ENCODE measurements around the gene DYDC1. TPM values are rescaled to one million over a fixed set of nuclear protein-coding genes. Genes with fewer than 3 reads are reported as not detected.

The DYDC1 gene
- polyA plus RNA-seq, 3 donors: not detected

GRCh38 chr10:80324086-80324485 is 32.5 kb downstream of the DYDC1 start:
- Histone ChIP-seq H3K4me3 (replicated peaks in 1 of 3; ENCODE audit: low read depth in 2 of 3, low read length in 3 of 3) (no peak overlapping the region), H4K20me1 (ENCODE audit: insufficient read depth, low read length) (no peaks in the 10 kb centered on the region), H3K79me2 (ENCODE audit: insufficient read depth, low read length) (no peaks in the 10 kb centered on the region), H3K9me3 (replicated peaks in 1 of 2; ENCODE audit: control insufficient read depth in 1 of 2, insufficient read depth in 1 of 2, low read length in 2 of 2) (no peaks in the 10 kb centered on the region), H3K27me3 (ENCODE audit: control insufficient read depth in 2 of 2, insufficient read depth in 2 of 2, low read length in 2 of 2) (no peaks in the 10 kb centered on the region), H3K36me3 (replicated peaks in 1 of 2; ENCODE audit: control insufficient read depth in 1 of 2, insufficient read depth in 2 of 2, low read length in 2 of 2) (no peaks in the 10 kb centered on the region), H3K4me1 (ENCODE audit: control insufficient read depth in 1 of 2, insufficient read depth in 2 of 2, low read length in 2 of 2) (no peaks in the 10 kb centered on the region), H2AFZ (ENCODE audit: insufficient read depth, low read depth, low read length, poor library complexity, severe bottlenecking) (no peak overlapping the region), H3K4me2 (replicated peaks; ENCODE audit: extremely low read depth, low read length, poor library complexity, severe bottlenecking) (no peak overlapping the region), H3K9ac (ENCODE audit: insufficient read depth, low read length, poor library complexity, severe bottlenecking) (no peak overlapping the region), H3K27ac (ENCODE audit: low read depth in 1 of 2, low read length in 2 of 2) (no peak overlapping the region)
- no peak for DNase-seq
- H3K27ac Mint-ChIP-seq: no peak overlapping the region
- TF ChIP-seq CTCF (IDR thresholded peaks at IDR 0.05): no peak
- no peak overlapping the region for H3K4me3 Mint-ChIP-seq
- no peaks in the 10 kb centered on the region for H3K4me1 Mint-ChIP-seq
- H3K9me3 Mint-ChIP-seq: peaks cover 0 to 3% (median 0%) of the 10 kb centered on the region in 7 donors
- H3K27me3 Mint-ChIP-seq (ENCODE audit: low read depth in 3 of 3): peaks cover 0 to 4% (median 1%) of the 10 kb centered on the region in 3 donors
- intact Hi-C loops (cut with micrococcal nuclease): no loop called here
- H3K36me3 Mint-ChIP-seq: no peaks in the 10 kb centered on the region
- 50% methylated on average over 1 of the region's 1 CpG for WGBS (ENCODE audit: insufficient coverage)

GRCh38 chr10:80323311-80323710 is 33.2 kb downstream of the DYDC1 start:
- no peak overlapping the region for H3K9ac ChIP-seq (ENCODE audit: insufficient read depth, low read length, poor library complexity, severe bottlenecking)
- peaks cover 1 to 4% (median 3%) of the 10 kb centered on the region in 3 donors for H3K27me3 Mint-ChIP-seq (ENCODE audit: low read depth in 3 of 3)
- peaks cover 0 to 3% (median 0%) of the 10 kb centered on the region in 7 donors for H3K9me3 Mint-ChIP-seq
- H3K4me1 Mint-ChIP-seq: no peaks in the 10 kb centered on the region
- H4K20me1 ChIP-seq (ENCODE audit: insufficient read depth, low read length): no peaks in the 10 kb centered on the region
- DNase-seq: no peak
- H3K9me3 ChIP-seq (replicated peaks in 1 of 2; ENCODE audit: control insufficient read depth in 1 of 2, insufficient read depth in 1 of 2, low read length in 2 of 2): no peaks in the 10 kb centered on the region
- H3K4me3 ChIP-seq (replicated peaks in 1 of 3; ENCODE audit: low read depth in 2 of 3, low read length in 3 of 3): no peak overlapping the region
- no peaks in the 10 kb centered on the region for H3K36me3 Mint-ChIP-seq
- no peaks in the 10 kb centered on the region for H3K79me2 ChIP-seq (ENCODE audit: insufficient read depth, low read length)
- no peak overlapping the region for H2AFZ ChIP-seq (ENCODE audit: insufficient read depth, low read depth, low read length, poor library complexity, severe bottlenecking)
- no peak overlapping the region for H3K27ac ChIP-seq (ENCODE audit: low read depth in 1 of 2, low read length in 2 of 2)
- TF ChIP-seq CTCF (IDR thresholded peaks at IDR 0.05): no peak
- intact Hi-C loops (cut with micrococcal nuclease): no loop called here
- H3K4me2 ChIP-seq (replicated peaks; ENCODE audit: extremely low read depth, low read length, poor library complexity, severe bottlenecking): no peak overlapping the region
- no peaks in the 10 kb centered on the region for H3K27me3 ChIP-seq (ENCODE audit: control insufficient read depth in 2 of 2, insufficient read depth in 2 of 2, low read length in 2 of 2)
- H3K27ac Mint-ChIP-seq: no peak overlapping the region
- 89% methylated on average over 3 of the region's 3 CpGs for WGBS (ENCODE audit: insufficient coverage)
- no peak overlapping the region for H3K4me3 Mint-ChIP-seq
- no peaks in the 10 kb centered on the region for H3K36me3 ChIP-seq (replicated peaks in 1 of 2; ENCODE audit: control insufficient read depth in 1 of 2, insufficient read depth in 2 of 2, low read length in 2 of 2)
- no peaks in the 10 kb centered on the region for H3K4me1 ChIP-seq (ENCODE audit: control insufficient read depth in 1 of 2, insufficient read depth in 2 of 2, low read length in 2 of 2)
